ENCODE data around the gene ERRFI1.

Gene ERRFI1

GRCh38 chr1:8002329-8002910 is 23.7 kb downstream of the ERRFI1 start:
- DNase-seq = no peak

- DNase-seq = no peak
Measured at GRCh38 chr1:7995437-7995836, 30.7 kb downstream of the ERRFI1 start.

GRCh38 chr1:7994827-7995226 is 31.3 kb downstream of the ERRFI1 start:
- no peak for DNase-seq

- DNase-seq = no peak
Measured at GRCh38 chr1:7993593-7994479, 32.3 kb downstream of the ERRFI1 start.

GRCh38 chr1:7992885-7993284 is 33.2 kb downstream of the ERRFI1 start:
- no peak for DNase-seq

GRCh38 chr1:7991504-7992440 is 34.3 kb downstream of the ERRFI1 start:
- no peak for DNase-seq

- no peak for DNase-seq
Measured at GRCh38 chr1:7989762-7990428, 36.2 kb downstream of the ERRFI1 start.

- DNase-seq = no peak
Measured at GRCh38 chr1:7988576-7988975, 37.5 kb downstream of the ERRFI1 start.

- DNase-seq = no peak
Measured at GRCh38 chr1:7987528-7987927, 38.6 kb downstream of the ERRFI1 start.

- DNase-seq = no peak
Measured at GRCh38 chr1:7985851-7986612, 40.1 kb downstream of the ERRFI1 start.

GRCh38 chr1:7984811-7985210 is 41.3 kb downstream of the ERRFI1 start:
- DNase-seq = no peak

- DNase-seq = no peak
Measured at GRCh38 chr1:7983086-7983778, 42.9 kb downstream of the ERRFI1 start.

- DNase-seq = no peak
Measured at GRCh38 chr1:7980984-7981383, 45.1 kb downstream of the ERRFI1 start.

GRCh38 chr1:7975212-7975865 is 50.8 kb downstream of the ERRFI1 start:
- peak; percentile 32 for DNase-seq

- DNase-seq = no peak
Measured at GRCh38 chr1:7973086-7973485, 53.0 kb downstream of the ERRFI1 start.

GRCh38 chr1:7972285-7972684 is 53.8 kb downstream of the ERRFI1 start:
- no peak for DNase-seq

- no peak for DNase-seq
Measured at GRCh38 chr1:7971024-7971423, 55.1 kb downstream of the ERRFI1 start.

GRCh38 chr1:7970246-7970645 is 55.9 kb downstream of the ERRFI1 start:
- no peak for DNase-seq

- DNase-seq = no peak
Measured at GRCh38 chr1:7967651-7968050, 58.5 kb downstream of the ERRFI1 start.

- DNase-seq = no peak
Measured at GRCh38 chr1:7967196-7967595, 58.9 kb downstream of the ERRFI1 start.

- DNase-seq = no peak
Measured at GRCh38 chr1:7964476-7964875, 61.6 kb downstream of the ERRFI1 start.
